DLD1 (cell line): ENCODE data around the gene PDE3B.
"Not testable (repeated sequence)": the region's sequence is repeated elsewhere in the genome, so short reads cannot be mapped to it uniquely, and the experiment has no call there.

Source experiments
- in situ Hi-C: cut with HindIII; loops from 2 replicates; pipeline ENCODE4 v1.10.0; 2017; ENCODE audit warnings: low sequenced_read_pairs

Gene PDE3B

DNA sequence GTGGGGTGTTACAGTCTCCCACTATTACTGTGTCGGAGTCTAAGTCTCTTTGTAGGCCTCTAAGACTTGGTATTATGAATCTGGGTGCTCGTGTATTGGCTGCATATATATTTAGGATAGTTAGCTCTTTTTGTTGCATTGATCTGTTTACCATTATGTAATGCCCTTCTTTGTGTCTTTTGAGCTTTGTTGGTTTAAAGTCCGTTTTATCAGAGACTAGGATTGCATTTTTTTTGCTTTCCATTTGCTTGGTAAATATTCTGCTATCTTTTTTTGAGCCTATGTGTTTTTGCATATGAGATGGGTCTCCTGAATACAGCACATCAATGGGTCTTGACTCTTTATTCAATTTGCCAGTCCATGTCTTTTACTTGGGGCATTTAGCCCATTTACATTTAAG lies 97.6 kb downstream of the PDE3B start:
- in situ Hi-C loops: no loop called here

DNA sequence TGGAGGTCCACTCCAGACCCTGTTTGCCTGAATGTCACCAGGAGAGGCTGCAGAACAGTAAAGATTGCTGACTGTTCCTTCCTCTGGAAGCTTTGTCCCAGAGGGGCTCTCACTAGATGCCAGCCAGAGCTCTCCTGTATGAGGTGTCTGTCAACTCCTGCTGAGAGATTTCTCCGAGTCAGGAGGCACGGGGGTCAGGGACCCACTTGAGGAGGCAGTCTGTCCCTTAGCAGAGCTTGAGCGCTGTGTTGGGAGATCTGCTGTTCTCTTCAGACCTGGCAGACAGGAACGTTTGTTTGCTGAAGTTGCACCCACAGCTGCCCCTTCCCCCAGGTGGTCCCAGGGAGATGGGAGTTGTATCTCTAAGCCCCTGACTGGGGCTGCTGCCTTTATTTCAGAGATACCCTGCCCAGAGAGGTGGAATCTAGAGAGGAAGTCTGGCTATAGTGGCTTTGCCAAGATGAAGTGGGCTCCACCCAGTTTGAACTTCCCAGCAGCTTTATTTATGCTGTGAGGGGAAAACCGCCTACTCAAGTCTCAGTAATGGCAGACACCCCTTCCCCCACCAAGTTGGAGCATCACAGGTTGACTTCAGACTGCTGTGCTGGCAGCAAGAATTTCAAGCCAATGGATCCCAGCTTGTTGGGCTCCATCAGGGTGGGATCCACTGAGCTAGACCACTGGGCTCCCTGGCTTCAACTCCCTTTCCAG lies 99.4 kb downstream of the PDE3B start:
- in situ Hi-C loops: no loop called here

DNA sequence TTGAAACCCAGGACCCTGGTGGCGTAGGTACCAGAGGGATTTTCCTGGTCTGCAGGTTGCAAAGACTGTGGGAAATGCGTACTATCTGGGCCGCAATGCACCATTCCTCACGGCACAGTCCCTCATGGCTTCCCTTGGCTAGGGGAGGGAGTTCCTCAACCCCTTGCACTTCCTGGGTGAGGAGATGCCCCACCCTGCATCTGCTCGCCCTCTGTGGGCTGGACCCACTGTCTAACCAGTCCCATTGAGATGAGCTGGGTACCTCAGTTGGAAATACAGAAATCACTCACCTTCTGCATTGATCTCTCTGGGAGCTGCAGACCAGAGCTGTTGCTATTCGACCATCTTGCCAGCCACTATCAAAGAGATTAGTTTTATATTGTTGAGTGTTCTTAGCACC lies 100.1 kb downstream of the PDE3B start:
- in situ Hi-C loops: not testable (repeated sequence)

DNA sequence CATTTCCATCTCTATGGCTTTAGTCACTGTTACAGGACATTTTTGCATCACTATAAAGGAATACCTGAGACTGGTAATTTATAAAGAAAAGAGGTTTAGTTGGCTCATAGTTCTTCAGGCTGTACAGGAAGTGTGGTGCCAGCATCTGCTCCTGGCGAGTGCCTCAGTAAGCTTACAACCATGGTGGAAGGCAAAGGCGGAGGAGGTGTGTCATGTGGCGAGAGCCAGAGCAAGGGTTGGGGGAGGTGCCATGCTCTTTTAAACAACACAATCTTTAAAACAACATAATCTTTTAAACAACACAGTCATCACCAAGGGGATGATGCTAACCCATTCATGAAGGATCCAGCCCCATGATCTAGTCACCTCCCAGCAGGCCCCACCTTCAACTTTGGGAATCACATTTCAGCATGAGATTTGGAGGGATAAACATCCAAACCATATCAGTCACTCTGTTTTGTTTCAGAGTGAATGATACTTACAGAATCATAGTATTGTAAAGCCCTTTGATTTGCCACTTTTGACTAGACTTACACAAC lies 103.3 kb downstream of the PDE3B start:
- in situ Hi-C loops: no loop called here

DNA sequence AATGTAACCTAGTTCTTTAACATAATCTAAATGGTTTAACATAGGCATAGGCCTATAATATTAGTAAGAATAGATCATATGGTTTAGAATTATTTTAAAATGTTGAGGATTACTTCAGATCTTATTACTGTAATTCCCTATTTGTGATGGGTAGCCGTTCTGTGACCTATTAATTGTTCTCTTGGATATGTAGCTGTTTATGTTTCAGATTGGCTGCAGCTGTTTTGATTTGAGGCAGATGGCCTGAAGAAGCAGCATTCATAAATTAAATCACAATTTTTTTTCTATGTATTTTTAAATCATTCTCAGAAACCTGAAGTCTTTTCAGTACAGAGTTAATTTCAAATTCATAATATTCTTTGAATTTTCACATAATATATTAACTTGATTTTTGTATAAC lies 104.5 kb downstream of the PDE3B start:
- in situ Hi-C loops: no loop called here

DNA sequence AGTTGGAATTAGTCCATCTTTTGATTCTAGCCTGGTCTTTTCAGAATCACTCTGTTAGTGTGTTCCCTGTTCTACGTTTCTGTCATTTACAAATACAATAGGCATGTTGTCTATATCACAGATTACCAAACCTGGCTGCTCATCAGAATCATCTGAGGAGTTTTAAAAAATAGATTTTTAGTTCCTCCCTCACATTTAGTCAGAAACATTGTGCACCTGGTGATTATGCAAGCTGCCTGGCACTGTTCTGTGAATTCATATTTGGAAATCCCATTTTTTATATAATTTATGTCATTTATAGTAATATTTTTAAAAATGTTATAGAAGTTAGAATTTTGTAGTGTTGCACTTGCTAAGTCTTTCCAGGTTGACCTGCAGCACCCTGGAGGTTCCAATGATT lies 107.3 kb downstream of the PDE3B start:
- in situ Hi-C loops: no loop called here

DNA sequence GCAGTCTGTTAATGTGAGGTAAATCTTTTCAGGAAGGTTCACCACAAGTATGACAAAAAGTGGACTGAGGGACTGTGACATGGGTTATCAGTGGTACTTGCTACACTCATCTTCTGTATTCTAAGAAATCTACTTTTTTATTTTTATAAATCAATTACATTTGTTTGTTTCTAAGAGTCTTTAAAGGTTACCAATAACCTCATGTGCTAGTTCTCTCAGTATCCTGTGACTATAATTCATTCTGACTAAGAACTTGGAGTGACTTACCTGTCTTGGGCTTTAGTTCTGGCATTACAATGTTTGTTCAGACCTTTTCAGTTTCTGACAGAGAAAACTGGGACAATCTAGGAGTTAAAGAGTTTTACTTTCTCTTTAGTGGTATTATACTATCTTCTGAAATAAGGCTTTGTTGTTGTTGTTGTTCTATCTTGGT lies 108.4 kb downstream of the PDE3B start:
- in situ Hi-C loops: no loop called here

DNA sequence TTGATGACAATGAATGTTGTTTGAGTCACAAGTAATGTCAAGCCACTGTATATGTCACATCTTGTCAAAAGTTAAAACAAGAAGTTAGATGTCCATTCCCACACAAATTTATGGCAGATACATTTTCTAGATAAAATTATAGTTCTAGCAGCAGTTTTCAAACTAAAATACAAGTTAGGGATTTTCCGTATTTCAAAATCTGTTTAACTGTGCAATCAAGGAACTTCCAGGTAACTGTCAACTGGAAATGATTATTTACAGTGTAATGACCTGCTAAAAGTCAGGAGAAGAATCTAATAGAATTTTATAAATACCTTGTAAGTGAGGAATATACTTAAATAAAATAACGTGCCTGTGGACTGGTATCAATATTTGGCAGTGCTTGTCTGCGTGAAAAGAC lies 111.5 kb downstream of the PDE3B start:
- in situ Hi-C loops: no loop called here

DNA sequence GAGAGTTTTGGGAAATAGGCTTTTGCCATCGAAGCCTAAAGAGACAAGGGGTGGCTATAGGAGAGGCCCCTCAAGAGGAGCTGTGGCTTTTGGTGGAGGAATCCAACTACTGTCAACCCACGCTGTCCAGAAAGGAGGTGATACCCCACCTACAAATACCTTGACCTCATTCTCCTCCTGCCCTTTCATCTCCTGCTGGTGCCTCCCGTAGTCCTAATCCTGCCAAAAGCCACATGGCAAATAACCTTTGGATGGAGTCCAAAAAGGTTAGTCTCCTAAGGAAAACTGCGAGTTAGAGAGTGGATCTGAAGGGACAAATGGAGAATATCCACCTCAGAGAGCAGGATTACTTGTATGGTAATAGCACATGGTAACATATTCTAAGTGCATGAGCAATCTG lies 112.7 kb downstream of the PDE3B start:
- in situ Hi-C loops: no loop called here

DNA sequence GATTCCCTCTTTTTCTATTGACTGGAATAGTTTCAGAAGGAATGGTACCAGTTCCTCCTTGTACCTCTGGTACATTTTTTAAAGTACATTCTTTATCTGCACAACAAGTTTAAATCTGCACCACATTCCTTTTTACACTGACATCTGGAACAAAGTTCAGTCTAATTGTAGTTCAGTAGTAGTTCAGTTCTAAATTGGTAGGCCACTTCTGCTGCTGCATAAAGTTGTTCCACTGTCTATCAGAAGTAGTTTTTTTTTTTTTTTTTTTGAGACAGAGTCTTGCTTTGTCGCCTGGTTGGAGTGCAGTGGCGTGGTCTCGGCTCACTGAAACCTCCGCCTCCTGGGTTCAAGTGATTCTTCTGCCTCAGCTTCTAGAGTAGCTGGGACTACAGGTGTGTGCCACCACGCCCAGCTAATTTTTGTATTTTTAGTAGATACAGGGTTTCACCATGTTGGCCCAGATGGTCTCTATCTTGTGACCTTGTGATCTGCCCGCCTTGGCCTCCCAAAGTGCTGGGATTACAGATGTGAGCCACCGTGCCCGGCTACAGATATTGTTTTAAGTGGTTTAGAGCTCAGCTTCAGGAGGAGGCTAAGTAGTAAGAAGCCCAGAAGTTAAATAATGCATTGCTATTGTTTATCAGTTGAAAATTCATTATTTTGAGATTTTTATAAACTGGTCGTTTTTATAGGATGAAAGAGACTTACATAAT lies 115.9 kb downstream of the PDE3B start:
- in situ Hi-C loops: not testable (repeated sequence)

DNA sequence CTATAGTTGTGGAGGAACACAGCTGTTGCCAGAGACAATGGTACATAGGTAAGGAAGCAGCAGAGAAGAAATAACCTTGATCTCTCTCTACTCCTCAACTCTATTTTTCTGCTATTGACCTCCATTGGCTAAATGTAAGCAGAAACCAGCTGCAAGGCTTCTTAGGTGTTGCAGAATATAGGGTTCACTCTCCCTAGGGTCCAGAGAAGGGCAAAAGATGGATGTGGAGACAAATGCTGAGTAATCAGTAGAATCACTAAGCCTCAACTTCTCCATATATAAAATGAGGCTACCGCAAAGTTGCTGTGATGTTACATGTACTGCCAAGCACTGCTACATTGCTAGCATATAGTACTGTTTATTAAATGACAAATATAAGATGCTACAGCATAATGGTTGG lies 120.6 kb downstream of the PDE3B start:
- in situ Hi-C loops: no loop called here

DNA sequence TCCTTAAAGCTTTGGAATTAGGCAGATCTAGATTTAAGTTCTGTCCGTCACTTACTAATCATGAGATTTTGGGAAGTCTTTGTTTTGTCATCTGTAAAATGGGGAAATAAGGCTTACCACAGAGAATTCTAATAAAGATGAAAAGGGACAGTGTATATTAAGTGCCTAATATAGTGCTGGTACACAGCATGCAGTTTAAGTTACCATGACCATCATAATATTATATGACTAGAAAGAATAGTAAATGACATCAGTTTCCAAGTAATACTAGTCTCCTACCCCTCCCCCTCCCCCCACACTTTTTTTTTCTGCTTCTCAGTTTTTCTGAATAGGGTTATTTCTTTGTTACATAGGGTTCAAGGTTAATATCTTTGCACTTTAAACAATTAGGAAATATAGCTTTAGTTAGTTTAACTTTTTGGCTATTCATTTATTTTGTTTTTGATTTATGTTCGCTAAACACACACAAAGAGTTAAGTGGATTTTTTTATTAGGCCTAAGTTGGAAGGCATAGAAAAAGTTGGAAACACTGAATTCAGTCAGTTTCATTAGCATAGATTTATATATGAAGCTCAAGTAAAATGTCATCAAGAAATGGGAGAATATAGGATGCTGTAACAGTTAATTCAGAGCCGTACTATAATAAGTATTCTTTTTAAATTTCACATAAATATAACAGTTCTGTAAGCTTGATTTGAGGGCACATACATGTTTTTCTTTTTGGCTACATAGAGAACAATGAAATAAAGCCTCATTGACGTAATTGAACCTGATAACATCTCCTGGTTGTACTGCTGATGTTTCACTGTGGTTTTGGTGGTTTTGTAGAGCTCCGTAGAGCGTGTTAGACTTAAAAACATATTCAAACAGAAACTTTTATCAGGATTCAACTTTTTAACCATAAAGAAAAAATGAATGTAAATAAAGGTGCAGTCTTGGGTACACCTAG lies 121.2 kb downstream of the PDE3B start:
- in situ Hi-C loops: no loop called here

DNA sequence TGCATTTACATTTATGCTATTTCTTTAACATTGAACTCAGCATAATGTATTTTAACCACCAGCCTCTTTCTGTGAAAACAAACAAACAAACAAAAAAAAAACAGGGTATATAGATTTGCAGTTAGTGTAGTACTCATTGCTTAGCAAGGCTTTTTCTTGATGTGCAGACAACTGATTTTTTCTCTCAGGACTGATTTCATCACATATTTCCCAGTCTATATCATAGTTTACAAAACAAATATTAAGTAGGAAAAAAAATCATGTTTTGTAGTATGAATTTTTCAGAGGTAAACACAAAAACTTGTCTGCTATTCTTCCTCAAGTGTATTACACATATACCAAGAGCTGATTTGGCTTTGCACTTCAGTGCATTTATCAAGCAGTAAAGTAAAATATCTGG lies 123.0 kb downstream of the PDE3B start:
- in situ Hi-C loops: no loop called here

DNA sequence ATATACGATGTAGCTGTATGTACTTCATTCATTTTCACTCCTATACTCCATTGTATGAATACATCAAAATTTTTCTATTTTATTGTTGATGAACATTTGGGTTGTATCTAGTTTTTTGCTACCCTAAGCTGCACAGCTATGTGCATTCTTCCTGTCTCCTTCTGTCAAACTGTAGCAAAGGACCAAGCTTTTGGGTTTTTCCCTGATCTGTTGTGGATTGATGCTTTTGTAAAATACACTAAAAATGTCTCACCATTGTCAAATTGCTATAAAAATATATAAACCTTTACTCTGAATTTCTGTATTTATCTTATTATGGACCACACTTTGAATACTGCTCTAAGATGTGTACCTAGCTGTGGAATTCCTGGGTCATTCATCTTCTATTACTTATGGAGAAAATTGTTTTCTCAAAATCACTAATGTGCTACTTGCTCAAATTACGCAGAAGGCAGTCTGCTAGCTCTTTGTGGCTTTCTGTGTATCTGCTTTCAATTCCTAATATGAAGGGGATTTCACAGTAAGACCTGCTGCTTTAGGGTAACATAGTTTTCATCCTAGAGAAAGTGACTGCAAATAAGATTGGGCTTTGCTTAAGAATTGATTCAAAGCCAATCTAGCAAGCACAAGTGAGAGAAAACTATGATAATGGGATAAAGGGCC lies 125.1 kb downstream of the PDE3B start:
- in situ Hi-C loops: no loop called here

DNA sequence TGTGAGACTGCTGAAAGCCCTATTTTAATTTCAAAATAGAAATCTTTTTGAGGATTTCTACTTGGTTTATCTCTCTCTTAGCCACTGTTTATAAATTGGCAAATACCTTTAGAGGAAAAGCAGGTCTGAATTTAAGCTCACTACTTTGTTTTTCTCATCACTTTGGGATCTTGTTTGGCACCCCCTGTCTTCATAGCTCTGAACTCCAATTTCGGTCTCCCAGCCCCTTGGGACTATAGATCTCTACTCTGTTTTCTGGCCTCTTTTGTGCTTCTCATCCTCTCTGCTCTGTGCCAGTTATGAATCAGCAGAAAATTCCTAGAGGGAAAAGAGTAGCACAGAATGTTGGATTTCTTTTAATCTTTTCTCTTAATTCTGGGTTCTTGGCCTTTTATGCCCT lies 130.2 kb downstream of the PDE3B start:
- in situ Hi-C loops: no loop called here

DNA sequence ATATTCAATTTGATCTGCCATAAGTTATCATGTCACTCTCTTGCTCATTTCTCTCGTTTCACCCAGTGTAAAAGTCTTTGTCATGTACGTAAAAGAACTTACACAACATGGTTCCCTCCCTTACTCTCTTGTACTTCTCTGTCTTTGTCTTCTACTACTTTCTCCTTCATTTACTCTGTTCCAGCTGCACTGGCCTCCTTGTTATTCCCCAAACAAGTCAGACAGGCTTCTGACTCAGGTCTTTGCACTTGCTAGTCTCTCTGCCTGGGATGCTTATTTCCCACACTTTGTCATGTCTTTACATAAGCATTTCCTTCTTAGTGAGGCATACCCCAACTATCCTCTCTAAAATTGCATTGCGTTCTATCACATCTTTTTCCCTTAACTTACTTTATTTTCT lies 131.1 kb downstream of the PDE3B start:
- in situ Hi-C loops: no loop called here

DNA sequence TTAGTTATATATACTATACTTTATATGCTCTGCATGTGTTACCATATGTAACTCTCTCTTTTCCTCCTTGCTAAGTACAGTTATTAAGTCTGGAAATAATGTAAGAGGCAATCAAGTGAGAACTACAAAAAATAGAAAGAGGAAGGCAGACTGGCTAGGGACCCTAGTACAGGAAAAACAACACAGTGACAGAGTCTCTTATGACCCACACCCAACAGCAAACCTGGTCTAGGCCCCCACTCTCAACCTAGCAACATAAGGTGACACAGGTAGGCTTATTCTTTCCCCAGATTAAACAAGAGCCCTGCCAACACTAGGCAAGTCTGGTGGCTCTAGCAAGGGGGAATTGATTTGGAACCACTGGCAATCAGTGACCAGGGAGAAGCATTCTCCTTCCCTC lies 132.3 kb downstream of the PDE3B start:
- in situ Hi-C loops: no loop called here

DNA sequence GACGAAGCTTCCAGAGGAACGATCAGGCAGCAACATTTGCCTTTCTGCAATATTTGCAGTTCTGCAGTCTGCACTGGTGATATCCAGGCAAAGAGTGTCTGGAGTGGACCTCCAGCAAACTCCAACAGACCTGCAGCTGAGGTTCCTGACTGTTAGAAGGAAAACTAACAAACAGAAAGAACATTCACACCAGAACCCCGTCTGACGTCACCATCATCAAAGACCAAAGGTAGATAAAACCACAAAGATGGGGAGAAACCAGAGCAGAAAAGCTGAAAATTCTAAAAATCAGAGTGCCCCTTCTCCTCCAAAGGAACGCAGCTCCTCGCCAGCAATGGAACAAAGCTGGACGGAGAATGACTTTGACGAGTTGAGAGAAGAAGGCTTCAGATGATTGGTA lies 134.9 kb downstream of the PDE3B start:
- in situ Hi-C loops: not testable (repeated sequence)

DNA sequence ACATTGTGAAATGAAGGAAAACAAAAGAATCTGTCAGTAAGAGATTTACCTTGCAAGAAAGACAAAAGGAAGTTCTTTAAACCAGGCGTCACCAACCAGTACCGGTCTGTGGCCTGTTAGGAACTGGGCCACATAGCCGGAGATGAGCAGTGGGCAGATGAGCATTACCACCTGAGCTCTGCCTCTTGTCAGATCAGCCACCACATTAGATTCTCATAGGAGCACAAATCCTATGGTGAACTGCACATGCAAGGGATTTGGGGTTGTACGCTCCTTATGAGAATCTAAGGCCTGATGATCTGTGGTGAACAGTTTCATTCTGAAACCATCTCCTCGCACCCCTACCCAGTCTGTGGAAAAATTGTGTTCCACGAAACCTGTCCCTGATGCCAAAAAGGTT lies 140.2 kb downstream of the PDE3B start:
- in situ Hi-C loops: no loop called here

DNA sequence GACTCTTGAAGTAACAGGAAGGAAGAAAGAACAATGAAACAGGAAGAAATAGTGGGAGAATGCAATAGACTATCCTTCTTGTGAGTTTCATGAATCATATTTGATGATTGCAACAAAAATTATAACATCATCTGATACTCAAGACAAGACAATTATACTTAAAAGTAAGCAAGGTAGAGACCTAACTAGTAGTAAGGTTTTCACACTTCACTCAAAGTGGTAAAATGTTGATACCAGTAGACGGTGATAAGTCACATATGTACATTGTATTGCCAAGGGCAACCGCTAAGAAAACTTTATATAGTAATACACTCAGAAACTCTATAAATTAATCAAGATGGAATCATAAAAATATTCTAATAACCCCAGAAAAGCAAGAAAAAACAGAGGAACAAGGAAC lies 140.6 kb downstream of the PDE3B start:
- in situ Hi-C loops: no loop called here
